Keratinocyte (primary cell): ENCODE data around the gene OR4C3. TPM values are rescaled to one million over a fixed set of nuclear protein-coding genes. Genes with fewer than 3 reads are reported as not detected.
"Not testable (repeated sequence)": the region's sequence is repeated elsewhere in the genome, so short reads cannot be mapped to it uniquely, and the experiment has no call there.

Experiments used
- DNase-seq: peaks from one replicate; pipeline ENCODE4 v3.0.0-alpha.2; 2011; ENCODE audit warnings: low read depth, missing footprints, low spot score
- FAIRE-seq: peaks from 2 replicates; lab custom pipeline; 2011; peaks lifted over from hg19 to GRCh38; lab: Jason Lieb, UNC
- H2AFZ ChIP-seq: 2 replicates; pipeline ENCODE4 v1.6.0; 2012; ENCODE audit warnings: low read length, control low read depth, inconsistent platforms; ENCODE audit not compliant: control insufficient read depth
- H3K27ac ChIP-seq: 2 replicates; pipeline ENCODE4 v1.5.1; 2011; ENCODE audit warnings: low read length; ENCODE audit not compliant: control insufficient read depth, insufficient read depth
- H3K27me3 ChIP-seq: 3 replicates; pipeline ENCODE4 v1.6.0; 2011; ENCODE audit warnings: low read length; ENCODE audit not compliant: control insufficient read depth, insufficient read depth; ENCODE audit errors: extremely low read depth
- H3K36me3 ChIP-seq, 2 experiments: 2 replicates in 1 of 2; 3 replicates in 1 of 2; pipeline ENCODE4 v1.5.1; 2011; ENCODE audit warnings: low read length in 2 of 2, mild to moderate bottlenecking in 1 of 2; ENCODE audit not compliant: control insufficient read depth in 2 of 2, insufficient read depth in 2 of 2; ENCODE audit errors: extremely low read depth in 1 of 2
- H3K4me1 ChIP-seq: 3 replicates; pipeline ENCODE4 v1.5.1; 2011; ENCODE audit warnings: low read length; ENCODE audit not compliant: control insufficient read depth, insufficient read depth; ENCODE audit errors: extremely low read depth
- H3K4me2 ChIP-seq: 3 replicates; pipeline ENCODE4 v1.6.0; 2011; ENCODE audit warnings: low read depth, low read length; ENCODE audit not compliant: control insufficient read depth, insufficient read depth; ENCODE audit errors: extremely low read depth
- H3K4me3 ChIP-seq, 3 experiments: fragments of 200-600 bp in 1 of 3; sonication (generic) in 1 of 3; 2 replicates in 2 of 3; 3 replicates in 1 of 3; pipeline ENCODE4 v1.5.1; 2011 to 2016; ENCODE audit warnings: low read length in 3 of 3, mild to moderate bottlenecking in 3 of 3, control low read depth in 2 of 3, inconsistent platforms in 1 of 3, low read depth in 1 of 3, mixed read lengths in 1 of 3, mixed run types in 1 of 3, moderate library complexity in 1 of 3; ENCODE audit not compliant: control insufficient read depth in 2 of 3, insufficient read depth in 2 of 3; ENCODE audit errors: extremely low read depth in 1 of 3
- H3K79me2 ChIP-seq: 2 replicates; pipeline ENCODE4 v1.6.0; 2012; ENCODE audit warnings: low read length; ENCODE audit not compliant: control insufficient read depth, insufficient read depth
- H3K9ac ChIP-seq: 3 replicates; pipeline ENCODE4 v1.6.0; 2011; ENCODE audit warnings: low read length; ENCODE audit not compliant: control insufficient read depth, insufficient read depth; ENCODE audit errors: extremely low read depth
- H3K9me1 ChIP-seq: 3 replicates; pipeline ENCODE4 v1.6.0; 2011; ENCODE audit warnings: low read length; ENCODE audit not compliant: control insufficient read depth, insufficient read depth; ENCODE audit errors: extremely low read depth
- H3K9me3 ChIP-seq: 2 replicates; pipeline ENCODE4 v1.5.1; 2012; ENCODE audit warnings: low read depth, low read length; ENCODE audit not compliant: control insufficient read depth
- H4K20me1 ChIP-seq: 3 replicates; pipeline ENCODE4 v1.6.0; 2011; ENCODE audit warnings: low read length; ENCODE audit not compliant: control insufficient read depth, insufficient read depth; ENCODE audit errors: extremely low read depth
- EZH2 ChIP-seq: IDR thresholded peaks from one replicate; pipeline ENCODE4 v1.6.1; 2012; ENCODE audit warnings: inconsistent platforms, mild to moderate bottlenecking, low read length, moderate library complexity
- dilution Hi-C: fragments of 300-500 bp; cut with MboI; formaldehyde crosslinking; loops from one replicate; pipeline ENCODE4 v1.7.0; 2020; ENCODE audit warnings: low sequenced_read_pairs; ENCODE audit not compliant: extremely low pct_ligation_motif_present
- polyA minus RNA-seq, 3 experiments: library from RNA; depleted of rRNA, polyadenylated mRNA; stranded (reverse); fragments of >200 nt; gene quantifications; 1 replicate in 1 of 3; 2 replicates in 1 of 3; 3 replicates in 1 of 3; pipeline ENCODE4 v1.2.3, GENCODE V29; 2011
- polyA plus RNA-seq, 5 experiments: library from polyadenylated mRNA; depleted of rRNA in 3 of 5; stranded (reverse) in 3 of 5; stranded (forward) in 1 of 5; unstranded in 1 of 5; fragments of >200 nt; gene quantifications; 1 replicate in 1 of 5; 2 replicates in 3 of 5; 3 replicates in 1 of 5; pipeline versions ENCODE4 v1.2.1 to v1.2.3, GENCODE V29; 2011 to 2012; ENCODE audit warnings: missing spikeins in 2 of 5, low read depth in 1 of 5, low replicate concordance in 1 of 5
- TF ChIP-seq, protein P1 (sequence below), 3 experiments: IDR thresholded peaks in 1 of 3; conservative IDR thresholded peaks in 1 of 3; optimal IDR thresholded peaks in 1 of 3; 2 replicates in 2 of 3; 3 replicates in 1 of 3; pipeline versions ENCODE3 to v1.5.1; 2011; ENCODE audit warnings: low read length in 3 of 3, mild to moderate bottlenecking in 3 of 3, moderate library complexity in 2 of 3, control low read depth in 1 of 3, inconsistent platforms in 1 of 3; ENCODE audit not compliant: insufficient read depth in 2 of 3; ENCODE audit errors: extremely low read depth in 1 of 3

Gene OR4C3
- polyA plus RNA-seq (not detected in 3 replicates), polyA minus RNA-seq (not detected in 3 replicates)
- polyA plus RNA-seq (2011; ENCODE audit: low read depth): not detected
- polyA plus RNA-seq (2011; cell fraction: cytosol; rRNA removed): not detected in 2 replicates
- polyA plus RNA-seq (2011; cell fraction: nucleus; rRNA removed): not detected in 2 replicates
- not detected in 2 replicates for polyA plus RNA-seq (2012; ENCODE audit: low replicate concordance)
- polyA minus RNA-seq (2011; cell fraction: cytosol; rRNA and poly(A)+ RNA removed): not detected
- not detected in 2 replicates for polyA minus RNA-seq (2011; cell fraction: nucleus; rRNA and poly(A)+ RNA removed)

DNA sequence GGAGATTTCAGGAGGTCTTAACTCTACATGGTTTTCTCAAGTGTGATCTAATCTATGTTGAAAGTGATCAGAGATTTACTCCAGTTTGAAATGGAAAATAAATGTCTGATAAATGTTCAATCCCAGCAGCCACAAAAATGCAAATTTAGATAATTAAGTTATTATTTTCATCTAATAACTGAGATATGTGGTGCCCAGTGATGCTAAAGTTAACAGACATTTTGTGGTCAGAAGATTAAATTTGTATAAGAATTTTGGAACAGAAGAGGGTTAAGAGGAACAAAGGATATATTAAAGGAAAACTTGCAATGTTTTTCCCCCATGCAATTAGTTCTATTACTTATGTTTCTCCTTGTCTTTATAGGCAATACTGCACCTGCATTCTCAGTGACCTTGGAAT lies at the start of gene OR4C3:
Gene OR4C3 (plus strand): TSS at position 301 of the 400 bp plus-strand sequence. CDS start 102 bp downstream, outside the sequence.
- H3K9me3 ChIP-seq, H3K27me3 ChIP-seq, DNase-seq, H2AFZ ChIP-seq, FAIRE-seq, dilution Hi-C loops, H3K4me1 ChIP-seq, H4K20me1 ChIP-seq, H3K9ac ChIP-seq, H3K79me2 ChIP-seq, H3K9me1 ChIP-seq, H3K36me3 ChIP-seq, H3K27ac ChIP-seq, H3K4me2 ChIP-seq, H3K4me3 ChIP-seq: not testable (repeated sequence)

DNA sequence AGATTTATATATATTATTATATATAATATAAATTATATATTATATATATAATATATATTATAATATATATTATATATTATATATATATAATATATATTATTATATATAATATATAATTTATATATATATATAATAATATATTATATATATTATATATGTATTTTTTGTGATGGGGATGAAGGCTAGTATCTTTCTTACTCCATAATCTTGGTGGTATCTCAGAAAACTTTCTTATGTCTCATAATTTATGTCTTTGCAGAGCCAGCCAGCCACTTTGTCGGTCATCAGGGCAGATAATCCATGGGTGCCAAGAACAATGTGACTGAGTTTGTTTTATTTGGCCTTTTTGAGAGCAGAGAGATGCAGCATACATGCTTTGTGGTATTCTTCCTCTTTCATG lies 18.8 kb upstream of the OR4C3 start, which contains the start of gene OR4S1:
Gene OR4S1 (plus strand): TSS at position 301 of the 400 bp plus-strand sequence. CDS start 0 bp downstream, at position 301.
- Histone ChIP-seq H3K36me3 (no peaks in the 10 kb centered on the region), H3K4me1 (no peaks in the 10 kb centered on the region), H3K4me3 (no peak within 1 kb of the TSS), H3K9me3 (no peaks in the 10 kb centered on the region), H3K9me1 (no peaks in the 10 kb centered on the region), H4K20me1 (no peaks in the 10 kb centered on the region), H2AFZ (no peak within 1 kb of the TSS), H3K4me2 (no peak within 1 kb of the TSS), H3K27me3 (no peaks in the 10 kb centered on the region), H3K27ac (no peak within 1 kb of the TSS), H3K79me2 (no peaks in the 10 kb centered on the region), H3K9ac (no peak within 1 kb of the TSS)
- no peak for FAIRE-seq
- DNase-seq: no peak
- dilution Hi-C loops: no loop called here
- no peak for TF ChIP-seq EZH2
- TF ChIP-seq, protein P1, sequence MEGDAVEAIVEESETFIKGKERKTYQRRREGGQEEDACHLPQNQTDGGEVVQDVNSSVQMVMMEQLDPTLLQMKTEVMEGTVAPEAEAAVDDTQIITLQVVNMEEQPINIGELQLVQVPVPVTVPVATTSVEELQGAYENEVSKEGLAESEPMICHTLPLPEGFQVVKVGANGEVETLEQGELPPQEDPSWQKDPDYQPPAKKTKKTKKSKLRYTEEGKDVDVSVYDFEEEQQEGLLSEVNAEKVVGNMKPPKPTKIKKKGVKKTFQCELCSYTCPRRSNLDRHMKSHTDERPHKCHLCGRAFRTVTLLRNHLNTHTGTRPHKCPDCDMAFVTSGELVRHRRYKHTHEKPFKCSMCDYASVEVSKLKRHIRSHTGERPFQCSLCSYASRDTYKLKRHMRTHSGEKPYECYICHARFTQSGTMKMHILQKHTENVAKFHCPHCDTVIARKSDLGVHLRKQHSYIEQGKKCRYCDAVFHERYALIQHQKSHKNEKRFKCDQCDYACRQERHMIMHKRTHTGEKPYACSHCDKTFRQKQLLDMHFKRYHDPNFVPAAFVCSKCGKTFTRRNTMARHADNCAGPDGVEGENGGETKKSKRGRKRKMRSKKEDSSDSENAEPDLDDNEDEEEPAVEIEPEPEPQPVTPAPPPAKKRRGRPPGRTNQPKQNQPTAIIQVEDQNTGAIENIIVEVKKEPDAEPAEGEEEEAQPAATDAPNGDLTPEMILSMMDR (optimal IDR thresholded peaks at IDR 0.05 in 1 of 3, IDR thresholded peaks at IDR 0.05 in 1 of 3, conservative IDR thresholded peaks at IDR 0.05 in 1 of 3; ENCODE audit: extremely low read depth in 1 of 3, insufficient read depth in 2 of 3, low read length in 3 of 3): no peak
